AG08395 (cell line): Measurements from ENCODE around the gene IGLL1.
"Not testable (repeated sequence)": the region's sequence is repeated elsewhere in the genome, so short reads cannot be mapped to it uniquely, and the experiment has no call there.

Experiments used
- DNase-seq: peaks from one replicate; pipeline ENCODE4 v3.0.0; 2012; ENCODE audit warnings: mixed read lengths, low spot score

Gene IGLL1

DNA sequence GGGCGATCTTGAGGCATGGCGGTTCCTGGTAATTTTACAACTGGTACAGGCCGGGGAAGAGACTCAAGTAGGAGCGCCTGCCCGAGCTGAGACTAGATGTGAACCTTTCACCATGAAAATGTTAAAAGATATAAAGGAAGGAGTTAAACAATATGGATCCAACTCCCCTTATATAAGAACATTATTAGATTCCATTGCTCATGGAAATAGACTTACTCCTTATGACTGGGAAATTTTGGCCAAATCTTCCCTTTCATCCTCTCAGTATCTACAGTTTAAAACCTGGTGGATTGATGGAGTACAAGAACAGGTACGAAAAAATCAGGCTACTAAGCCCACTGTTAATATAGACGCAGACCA is 40.3 kb downstream of the IGLL1 start:
- not testable (repeated sequence) for DNase-seq

DNA sequence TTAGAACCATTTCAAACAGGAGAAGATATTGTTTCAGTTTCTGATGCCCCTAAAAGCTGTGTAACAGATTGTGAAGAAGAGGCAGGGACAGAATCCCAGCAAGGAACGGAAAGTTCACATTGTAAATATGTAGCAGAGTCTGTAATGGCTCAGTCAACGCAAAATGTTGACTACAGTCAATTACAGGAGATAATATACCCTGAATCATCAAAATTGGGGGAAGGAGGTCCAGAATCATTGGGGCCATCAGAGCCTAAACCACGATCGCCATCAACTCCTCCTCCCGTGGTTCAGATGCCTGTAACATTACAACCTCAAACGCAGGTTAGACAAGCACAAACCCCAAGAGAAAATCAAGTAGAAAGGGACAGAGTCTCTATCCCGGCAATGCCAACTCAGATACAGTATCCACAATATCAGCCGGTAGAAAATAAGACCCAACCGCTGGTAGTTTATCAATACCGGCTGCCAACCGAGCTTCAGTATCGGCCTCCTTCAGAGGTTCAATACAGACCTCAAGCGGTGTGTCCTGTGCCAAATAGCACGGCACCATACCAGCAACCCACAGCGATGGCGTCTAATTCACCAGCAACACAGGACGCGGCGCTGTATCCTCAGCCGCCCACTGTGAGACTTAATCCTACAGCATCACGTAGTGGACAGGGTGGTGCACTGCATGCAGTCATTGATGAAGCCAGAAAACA is 40.8 kb downstream of the IGLL1 start:
- peak; percentile 75 for DNase-seq

DNA sequence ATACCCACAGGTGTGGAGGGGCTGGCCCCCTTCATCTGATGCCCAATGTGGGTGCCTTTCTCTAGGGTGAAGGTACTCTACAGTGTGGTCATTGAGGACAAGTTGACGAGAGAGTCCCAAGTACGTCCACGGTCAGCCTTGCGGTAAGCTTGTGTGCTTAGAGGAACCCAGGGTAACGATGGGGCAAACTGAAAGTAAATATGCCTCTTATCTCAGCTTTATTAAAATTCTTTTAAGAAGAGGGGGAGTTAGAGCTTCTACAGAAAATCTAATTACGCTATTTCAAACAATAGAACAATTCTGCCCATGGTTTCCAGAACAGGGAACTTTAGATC is 41.4 kb downstream of the IGLL1 start:
- not testable (repeated sequence) for DNase-seq

DNA sequence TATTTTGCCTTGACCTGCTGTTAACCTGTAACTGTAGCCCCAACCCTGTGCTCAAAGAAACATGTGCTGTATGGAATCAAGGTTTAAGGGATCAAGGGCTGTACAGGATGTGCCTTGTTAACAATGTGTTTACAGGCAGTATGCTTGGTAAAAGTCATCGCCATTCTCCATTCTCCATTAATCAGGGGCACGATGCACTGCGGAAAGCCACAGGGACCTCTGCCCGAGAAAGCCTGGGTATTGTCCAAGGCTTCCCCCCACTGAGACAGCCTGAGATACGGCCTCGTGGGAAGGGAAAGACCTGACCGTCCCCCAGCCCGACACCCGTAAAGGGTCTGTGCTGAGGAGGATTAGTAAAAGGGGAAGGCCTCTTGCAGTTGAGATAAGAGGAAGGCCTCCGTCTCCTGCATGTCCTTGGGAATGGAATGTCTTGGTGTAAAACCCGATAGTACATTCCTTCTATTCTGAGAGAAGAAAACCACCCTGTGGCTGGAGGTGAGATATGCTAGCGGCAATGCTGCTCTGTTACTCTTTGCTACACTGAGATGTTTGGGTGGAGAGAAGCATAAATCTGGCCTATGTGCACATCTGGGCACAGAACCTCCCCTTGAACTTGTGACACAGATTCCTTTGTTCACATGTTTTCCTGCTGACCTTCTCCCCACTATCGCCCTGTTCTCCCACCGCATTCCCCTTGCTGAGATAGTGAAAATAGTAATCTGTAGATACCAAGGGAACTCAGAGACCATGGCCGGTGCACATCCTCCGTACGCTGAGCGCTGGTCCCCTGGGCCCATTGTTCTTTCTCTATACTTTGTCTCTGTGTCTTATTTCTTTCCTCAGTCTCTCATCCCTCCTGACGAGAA is 42.0 kb downstream of the IGLL1 start:
- DNase-seq: not testable (repeated sequence)

- DNase-seq: no peak
Observed at GRCh38 chr22:23537416-23537815, 42.7 kb downstream of the IGLL1 start.

- DNase-seq: no peak
Observed at GRCh38 chr22:23536821-23537345, 43.2 kb downstream of the IGLL1 start.

DNA sequence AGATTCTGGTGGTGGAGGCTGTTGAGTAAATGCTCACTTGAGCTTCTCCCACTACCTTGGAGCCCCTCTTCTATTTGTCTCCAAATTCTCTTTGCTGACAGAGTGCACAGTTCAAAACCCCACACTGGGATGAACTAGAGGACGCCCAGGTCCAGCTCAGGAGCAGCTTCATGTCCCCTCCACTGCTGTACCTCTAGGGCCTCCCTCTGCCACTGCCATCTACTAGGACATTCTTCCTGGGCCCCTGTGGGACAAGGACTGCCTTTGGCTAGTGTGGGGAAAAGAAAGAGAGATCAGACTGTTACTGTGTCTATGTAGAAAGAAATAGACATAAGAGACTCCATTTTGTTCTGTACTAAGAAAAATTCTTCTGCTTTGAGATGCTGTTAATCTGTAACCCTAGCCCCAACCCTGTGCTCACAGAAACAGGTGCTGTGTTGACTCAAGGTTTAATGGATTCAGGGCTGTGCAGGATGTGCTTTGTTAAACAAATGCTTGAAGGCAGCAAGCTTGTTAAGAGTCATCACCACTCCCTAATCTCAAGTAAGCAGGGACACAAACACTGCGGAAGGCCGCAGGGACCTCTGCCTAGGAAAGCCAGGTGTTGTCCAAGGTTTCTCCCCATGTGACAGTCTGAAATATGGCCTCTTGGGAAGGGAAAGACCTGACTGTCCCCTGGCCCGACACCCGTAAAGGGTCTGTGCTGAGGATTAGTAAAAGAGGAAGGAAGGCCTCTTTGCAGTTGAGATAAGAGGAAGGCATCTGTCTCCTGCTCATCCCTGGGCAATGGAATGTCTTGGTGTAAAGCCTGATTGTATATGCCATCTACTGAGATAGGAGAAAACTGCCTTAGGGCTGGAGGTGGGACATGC is 44.1 kb downstream of the IGLL1 start:
- DNase-seq: not testable (repeated sequence)

DNA sequence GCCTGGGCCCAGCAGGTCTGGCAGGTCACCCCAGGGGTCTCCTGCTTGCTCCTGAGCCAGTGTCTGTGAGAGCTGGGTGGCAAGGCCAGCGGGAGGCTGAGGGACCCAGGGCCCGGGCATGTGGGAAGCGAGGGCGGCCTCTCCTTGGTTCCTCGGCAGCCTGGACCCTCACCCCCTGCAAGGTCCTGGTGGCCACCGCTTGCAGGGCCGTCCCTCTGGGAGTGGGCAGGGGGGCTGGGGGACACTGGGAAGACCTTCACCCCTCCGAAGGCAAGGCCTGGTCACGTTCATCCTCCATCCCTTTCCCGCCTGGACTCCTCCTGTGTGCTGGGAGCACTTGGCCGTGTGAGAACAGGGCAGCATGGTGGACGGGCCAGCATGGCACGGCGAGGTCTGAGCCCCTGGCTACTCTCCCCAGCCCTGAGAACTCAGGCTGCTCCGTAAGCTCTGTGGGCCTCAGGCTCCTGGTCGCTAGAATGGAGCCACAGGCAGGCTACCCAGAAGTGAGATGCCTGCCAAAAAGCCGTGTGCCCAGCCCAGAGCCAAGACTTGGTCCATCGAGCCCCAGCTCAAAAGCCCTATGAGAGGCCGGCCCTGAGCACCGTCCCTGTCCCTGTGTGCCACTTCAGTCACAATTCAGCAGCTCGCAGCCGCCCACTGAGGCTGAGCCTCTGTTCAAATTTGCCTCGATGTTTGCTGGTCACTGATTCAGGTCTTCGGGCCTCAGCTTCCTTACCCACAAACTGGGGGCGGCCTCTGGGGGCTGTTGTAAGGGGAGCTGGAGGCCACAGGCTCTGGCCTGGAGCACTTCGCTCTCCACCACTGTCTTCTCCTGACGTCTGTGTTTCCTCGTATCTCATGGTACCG is 45.0 kb downstream of the IGLL1 start:
- DNase-seq: no peak

GRCh38 chr22:23534201-23534850 is 45.8 kb downstream of the IGLL1 start:
- no peak for DNase-seq

DNA sequence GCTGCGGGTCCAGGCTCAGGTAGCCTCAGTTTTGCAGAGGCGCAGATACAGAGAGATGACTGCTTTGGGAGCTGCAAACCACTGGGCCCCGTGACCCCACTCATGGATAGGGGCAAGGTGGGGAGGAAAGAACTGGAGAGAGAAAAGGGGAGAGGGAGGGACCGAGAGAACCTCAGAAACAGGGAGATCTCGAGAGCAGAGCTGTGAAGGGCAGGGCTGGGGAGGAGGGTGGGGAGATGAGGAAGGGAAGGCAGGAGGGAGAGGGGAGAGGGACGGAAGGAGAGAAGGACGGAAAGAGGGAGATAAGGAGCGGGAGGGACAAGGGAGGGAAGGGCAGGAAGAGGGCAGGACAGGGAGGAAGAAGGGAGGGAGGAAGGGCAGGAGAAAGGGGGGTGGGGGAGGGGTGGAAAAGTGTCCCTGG is 46.3 kb downstream of the IGLL1 start:
- no peak for DNase-seq

- DNase-seq: no peak
Observed at GRCh38 chr22:23533328-23533762, 46.7 kb downstream of the IGLL1 start.

GRCh38 chr22:23532731-23533130 is 47.4 kb downstream of the IGLL1 start:
- no peak for DNase-seq

- DNase-seq: no peak
Observed at GRCh38 chr22:23531966-23532705, 48.0 kb downstream of the IGLL1 start.

DNA sequence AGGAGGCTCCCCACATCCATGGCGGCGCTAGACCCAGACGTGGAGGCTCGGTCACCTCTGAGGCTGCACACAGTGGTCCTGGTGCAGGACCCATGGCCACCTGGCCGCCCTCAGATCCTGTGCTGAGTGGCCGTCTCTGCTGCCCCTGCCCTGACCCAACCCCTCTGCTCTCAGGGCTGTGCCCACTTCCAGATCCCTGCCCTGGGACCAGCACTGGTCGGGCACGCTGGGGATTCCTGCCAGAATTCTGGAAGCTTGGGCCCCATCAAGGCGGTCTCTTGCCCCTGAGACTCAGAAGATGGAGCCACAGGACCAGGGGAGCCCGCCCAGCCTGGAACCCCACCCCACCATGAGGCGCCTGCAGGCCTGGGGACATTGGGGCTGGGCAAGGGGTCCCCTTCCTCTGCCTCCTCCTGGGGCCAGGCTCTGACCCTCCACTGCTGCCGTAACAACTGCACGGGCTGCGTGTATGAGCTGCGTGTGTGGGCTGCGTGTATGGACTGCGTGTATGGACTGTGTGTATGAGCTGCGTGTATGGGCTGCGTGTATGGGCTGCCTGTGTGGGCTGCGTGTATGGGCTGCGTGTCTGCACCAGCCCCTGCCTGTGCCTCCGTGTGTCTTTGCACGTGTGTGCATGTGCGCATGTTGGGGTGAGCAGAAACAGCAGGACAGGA is 48.7 kb downstream of the IGLL1 start:
- DNase-seq: no peak

- DNase-seq: no peak
Observed at GRCh38 chr22:23530766-23531282, 49.3 kb downstream of the IGLL1 start.

DNA sequence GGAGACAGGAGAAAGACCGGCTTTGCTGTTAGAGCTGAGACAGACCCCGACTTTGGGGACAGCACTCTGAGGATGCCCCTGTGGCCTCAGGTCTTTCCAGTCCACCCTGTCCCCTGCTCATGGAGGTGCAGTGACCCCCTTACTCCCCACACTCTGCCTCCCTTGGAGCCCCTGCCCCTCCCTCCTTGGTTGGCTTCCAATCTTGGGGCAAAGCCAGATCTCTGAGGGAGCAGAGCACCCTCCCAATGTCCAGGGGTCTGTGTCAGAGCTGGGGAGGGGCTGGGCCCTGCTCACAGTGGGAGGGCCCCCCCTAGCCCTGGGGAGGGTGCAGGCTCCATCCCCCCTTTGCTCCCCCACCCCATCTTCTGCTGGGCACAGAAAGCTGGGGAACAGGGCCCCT is 50.0 kb downstream of the IGLL1 start:
- DNase-seq: no peak

DNA sequence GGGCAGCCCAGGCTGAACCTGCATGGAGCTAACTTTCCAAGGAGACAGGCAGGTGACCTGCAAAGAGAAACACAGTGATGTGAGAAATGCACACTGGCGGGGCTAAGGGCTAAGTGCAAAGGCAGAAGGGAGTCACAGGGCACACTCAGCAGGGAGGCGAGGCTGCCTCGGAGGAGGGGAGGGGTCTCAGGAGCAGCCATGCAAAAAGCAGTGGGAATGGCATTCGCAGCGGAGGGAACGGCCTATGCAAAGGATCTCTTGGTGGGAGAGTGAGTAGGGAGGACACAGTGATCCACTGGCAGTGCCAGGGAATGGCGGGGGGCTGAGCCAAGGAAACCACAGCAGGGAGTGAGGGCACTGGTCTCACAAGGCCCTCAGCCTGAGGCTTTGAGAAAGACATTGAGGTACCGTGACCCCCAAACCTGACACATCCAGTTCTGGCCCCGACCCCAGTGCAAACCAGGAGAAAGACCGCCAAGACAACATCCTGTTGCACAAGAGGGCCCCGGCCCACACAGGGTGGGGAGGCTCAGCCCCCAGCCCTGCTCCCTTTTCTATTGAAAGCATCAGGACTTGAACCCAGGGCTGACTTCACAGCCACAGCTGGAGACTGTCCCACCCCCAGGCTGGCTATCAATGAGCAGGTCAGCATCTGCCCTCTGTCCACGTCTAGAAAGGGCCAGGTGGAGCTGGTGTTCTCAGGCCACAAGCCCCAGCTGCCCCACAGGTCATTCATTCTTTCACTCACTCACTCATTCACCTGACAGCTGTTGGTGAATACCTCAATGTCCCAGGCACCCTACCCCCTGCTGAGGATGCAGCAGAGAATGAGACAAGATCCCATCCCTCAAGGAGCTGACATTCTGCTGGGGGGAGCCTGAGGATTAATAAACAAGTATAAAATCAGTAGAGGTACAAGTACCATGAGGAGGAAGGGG is 50.7 kb downstream of the IGLL1 start:
- no peak for DNase-seq
